Kidney epithelial cell (primary cell): Measurements from ENCODE around the gene SEMA4G. TPM values are rescaled to one million over a fixed set of nuclear protein-coding genes. Genes with fewer than 3 reads are reported as not detected.
A peak's percentile ranks its signal among the peaks of the same experiment; 100 is the strongest.

ENCODE experiments used
- DNase-seq: peaks from one replicate; pipeline ENCODE4 v3.0.0-alpha.2; 2010; ENCODE audit warnings: low read depth
- H3K27me3 ChIP-seq: 2 replicates; pipeline ENCODE4 v1.6.0; 2011; ENCODE audit warnings: low read length; ENCODE audit not compliant: control insufficient read depth, insufficient read depth
- H3K36me3 ChIP-seq: 2 replicates; pipeline ENCODE4 v1.5.1; 2011; ENCODE audit warnings: low read length; ENCODE audit not compliant: control insufficient read depth, insufficient read depth
- H3K4me3 ChIP-seq: 2 replicates; pipeline ENCODE4 v1.5.1; 2011; ENCODE audit warnings: low read depth, mild to moderate bottlenecking, control low read depth, low read length
- total RNA-seq: library from RNA; depleted of rRNA; stranded (reverse); fragments of >200 nt; gene quantifications from 2 replicates; pipeline ENCODE4 v1.2.3, GENCODE V29; 2015
- TF ChIP-seq, protein P1 (sequence below): IDR thresholded peaks from 2 replicates; pipeline ENCODE4 v1.5.1; 2011; ENCODE audit warnings: mild to moderate bottlenecking, moderate library complexity, low read length, control low read depth, inconsistent platforms; ENCODE audit not compliant: insufficient read depth, poor library complexity, severe bottlenecking

The SEMA4G gene
- total RNA-seq, 1 donor from 2014 or later: 7.2 TPM

DNA sequence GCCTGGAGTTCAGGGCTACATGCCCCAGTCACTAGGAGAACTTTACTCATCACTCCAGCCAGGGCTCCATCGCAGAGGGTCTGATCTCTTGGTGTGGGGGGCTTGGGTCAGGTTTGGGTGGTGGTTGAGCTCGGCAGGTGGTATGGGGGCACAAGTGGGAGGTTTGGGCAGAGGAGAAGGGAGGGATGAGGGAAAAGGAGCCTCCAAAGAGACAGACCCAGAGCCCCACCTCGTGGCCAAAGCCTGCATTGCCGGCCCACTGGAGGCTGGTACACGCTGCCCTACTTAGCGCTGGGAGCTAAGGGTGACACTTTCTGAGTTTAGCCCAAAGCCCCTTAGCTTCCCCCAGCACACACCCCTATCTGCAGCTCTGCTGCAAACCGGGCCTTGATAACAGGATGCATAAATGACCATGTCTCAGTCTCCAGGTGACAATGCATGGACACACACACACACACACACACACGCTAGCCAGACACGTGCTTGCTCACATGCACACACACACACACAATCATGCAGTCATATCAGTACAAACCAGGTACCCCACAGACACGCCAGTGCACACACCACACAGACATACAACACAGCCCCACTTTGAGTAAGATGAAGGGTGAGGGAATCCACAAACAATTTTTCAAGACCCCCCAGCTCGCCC is 45.1 kb downstream of the SEMA4G start:
- peaks cover 17% of the 10 kb centered on the region for H3K27me3 ChIP-seq
- no peak overlapping the region for H3K4me3 ChIP-seq
- DNase-seq: no peak
- no peaks in the 10 kb centered on the region for H3K36me3 ChIP-seq
- TF ChIP-seq, protein P1, sequence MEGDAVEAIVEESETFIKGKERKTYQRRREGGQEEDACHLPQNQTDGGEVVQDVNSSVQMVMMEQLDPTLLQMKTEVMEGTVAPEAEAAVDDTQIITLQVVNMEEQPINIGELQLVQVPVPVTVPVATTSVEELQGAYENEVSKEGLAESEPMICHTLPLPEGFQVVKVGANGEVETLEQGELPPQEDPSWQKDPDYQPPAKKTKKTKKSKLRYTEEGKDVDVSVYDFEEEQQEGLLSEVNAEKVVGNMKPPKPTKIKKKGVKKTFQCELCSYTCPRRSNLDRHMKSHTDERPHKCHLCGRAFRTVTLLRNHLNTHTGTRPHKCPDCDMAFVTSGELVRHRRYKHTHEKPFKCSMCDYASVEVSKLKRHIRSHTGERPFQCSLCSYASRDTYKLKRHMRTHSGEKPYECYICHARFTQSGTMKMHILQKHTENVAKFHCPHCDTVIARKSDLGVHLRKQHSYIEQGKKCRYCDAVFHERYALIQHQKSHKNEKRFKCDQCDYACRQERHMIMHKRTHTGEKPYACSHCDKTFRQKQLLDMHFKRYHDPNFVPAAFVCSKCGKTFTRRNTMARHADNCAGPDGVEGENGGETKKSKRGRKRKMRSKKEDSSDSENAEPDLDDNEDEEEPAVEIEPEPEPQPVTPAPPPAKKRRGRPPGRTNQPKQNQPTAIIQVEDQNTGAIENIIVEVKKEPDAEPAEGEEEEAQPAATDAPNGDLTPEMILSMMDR: peak; percentile 95

DNA sequence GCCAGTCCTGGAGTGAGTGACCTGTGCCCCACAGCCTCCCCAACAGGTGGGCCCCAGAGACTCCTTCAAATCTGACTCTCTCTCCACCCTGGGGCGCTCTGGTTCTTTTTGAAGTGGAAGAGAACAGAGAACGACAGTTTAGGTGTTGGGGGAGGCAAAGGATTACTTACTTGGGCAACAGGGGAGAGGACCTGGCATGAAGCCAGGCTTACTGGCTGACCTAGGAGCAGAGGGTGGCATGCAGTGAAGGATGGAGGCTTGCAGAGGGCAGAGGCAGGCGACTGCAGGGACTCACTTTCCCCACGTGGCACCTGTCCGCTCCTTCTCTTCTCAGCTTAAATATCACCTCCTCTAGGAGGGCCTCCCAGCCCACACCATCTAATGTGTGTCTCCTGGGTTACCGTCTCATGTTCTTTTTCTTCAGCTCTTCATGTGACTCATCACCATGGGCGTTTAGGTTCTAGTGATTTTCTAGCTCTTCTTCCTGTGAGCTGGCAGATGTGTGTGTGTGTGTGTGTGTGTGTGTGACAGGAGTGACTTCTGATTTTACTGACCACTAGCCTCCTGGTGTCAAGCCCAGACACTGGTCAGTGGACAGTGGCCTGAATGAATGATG is 45.8 kb downstream of the SEMA4G start:
- Histone ChIP-seq H3K27me3 (peaks cover 17% of the 10 kb centered on the region), H3K36me3 (no peaks in the 10 kb centered on the region), H3K4me3 (no peak overlapping the region)
- peak; percentile 88 for DNase-seq
- TF ChIP-seq, protein P1: no peak

DNA sequence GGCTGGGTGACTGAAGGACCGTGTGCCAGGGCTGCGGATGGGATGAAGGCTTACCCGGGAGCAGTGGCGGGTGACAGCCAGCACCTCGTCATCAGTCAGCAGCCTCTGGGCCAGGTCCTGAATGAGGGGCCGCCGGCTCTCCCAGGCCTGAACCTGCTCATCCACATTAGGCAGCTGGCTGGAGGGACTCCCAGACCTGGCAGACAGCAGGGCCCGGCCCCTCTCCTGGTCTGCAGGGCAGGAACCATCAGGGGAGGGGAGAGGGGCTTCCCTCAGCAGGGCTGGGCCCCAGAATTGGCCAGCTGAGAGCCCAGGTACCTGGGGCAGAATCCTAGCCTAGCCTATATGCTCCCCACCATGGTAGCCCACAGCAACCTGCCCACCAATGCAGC is 46.3 kb downstream of the SEMA4G start:
- TF ChIP-seq, protein P1: no peak
- Histone ChIP-seq H3K4me3 (no peak overlapping the region), H3K27me3 (peaks cover 17% of the 10 kb centered on the region), H3K36me3 (no peaks in the 10 kb centered on the region)
- no peak for DNase-seq

DNA sequence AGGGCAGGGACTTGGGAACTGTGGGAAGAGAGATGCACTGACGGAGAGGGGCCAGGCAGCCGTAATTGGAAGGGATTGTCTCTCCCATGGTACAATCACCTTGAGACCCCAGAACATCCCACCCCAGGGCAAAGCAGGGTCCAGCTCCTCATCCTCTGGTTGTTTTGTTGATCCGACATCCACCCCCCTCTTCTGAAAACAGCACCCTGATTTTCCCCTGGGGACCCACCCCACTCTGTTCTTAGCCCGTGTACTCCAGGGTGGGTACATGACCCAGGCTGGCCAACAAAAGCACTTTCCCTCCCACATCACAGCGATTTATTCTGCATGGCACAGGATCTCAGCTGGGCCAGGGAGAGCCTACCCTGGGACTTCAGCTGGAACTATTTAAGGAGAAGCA is 47.5 kb downstream of the SEMA4G start:
- no peak for DNase-seq
- H3K27me3 ChIP-seq: peaks cover 17% of the 10 kb centered on the region
- TF ChIP-seq, protein P1: no peak
- H3K4me3 ChIP-seq: no peak overlapping the region
- no peaks in the 10 kb centered on the region for H3K36me3 ChIP-seq

DNA sequence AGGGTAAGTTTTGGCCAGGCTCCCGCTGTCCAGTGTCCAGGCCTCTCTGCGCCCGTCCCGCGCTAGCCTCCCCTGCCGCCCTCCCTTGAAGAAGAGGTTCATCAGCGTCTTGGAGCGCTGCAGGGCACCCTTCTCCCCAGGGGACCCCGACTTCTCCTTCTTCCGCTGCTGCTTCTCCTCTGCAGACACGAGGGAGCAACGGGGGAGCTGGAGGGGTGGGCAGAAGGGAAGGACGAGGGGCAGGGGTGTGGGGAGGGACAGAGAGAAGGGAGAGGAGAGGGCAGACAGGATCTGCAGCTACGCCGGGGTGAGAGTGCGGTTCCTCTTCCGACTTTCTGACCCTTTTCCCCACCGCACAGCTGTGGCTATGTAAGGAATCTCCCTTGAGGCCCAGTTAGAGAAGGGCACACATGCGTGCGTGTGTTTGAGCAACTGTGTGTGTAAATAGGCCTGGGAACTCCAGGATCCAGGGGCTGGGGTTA is 48.9 kb downstream of the SEMA4G start:
- Histone ChIP-seq H3K4me3 (no peak overlapping the region), H3K36me3 (no peaks in the 10 kb centered on the region), H3K27me3 (peaks cover 17% of the 10 kb centered on the region)
- DNase-seq: no peak
- TF ChIP-seq, protein P1: no peak
